Stimulated activated CD8-positive, alpha-beta memory T cell treated with anti-CD3 and anti-CD28 coated beads, Interleukin-15, amount 100 ng/mL, for 4 hours (primary cell): ENCODE data around the gene VGLL2.

Experiments
- DNase-seq, 2 donors: peaks; one replicate each; pipeline ENCODE4 v3.0.0-alpha.2; 2020; ENCODE audit warnings: low read depth in 2 of 2

Gene VGLL2

DNA sequence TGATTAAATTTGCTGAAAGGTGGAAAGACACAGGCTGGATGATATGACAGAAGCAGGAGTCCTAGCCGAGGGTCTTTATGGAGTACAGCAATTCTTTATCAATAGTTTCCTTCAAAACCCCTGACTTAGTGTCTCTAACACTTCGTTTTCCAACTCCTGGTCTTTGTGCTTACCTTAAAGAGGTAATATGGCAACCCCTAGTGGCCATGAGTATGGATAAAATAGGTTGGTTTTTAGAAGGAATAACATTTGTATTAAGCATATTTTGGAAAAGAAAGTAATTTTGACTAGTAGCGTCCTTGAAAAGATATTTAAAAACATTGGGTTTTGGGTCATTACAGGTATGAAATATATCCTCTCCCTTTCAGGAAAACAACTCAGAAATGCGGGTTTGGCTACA is 51.9 kb downstream of the VGLL2 start:
- no peak for DNase-seq
